ENCODE results near the gene TNS3.

TNS3 gene

DNA sequence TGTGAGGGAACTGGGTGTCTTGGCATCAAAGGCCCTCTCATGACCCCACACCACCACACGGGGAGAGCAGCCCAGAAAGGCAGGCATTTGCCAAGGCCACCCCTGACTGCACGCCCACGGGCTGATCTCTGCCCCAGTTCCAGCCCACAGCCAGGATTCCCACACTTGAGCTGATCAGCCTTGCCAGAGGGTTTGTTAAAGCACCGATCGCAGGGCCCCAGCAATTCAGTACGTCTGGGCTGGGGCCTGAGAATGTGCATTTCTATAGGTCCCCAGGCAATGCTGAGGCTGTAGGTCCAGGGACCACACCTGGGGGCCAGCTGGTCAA is 103.9 kb downstream of the TNS3 start:
- no peak overlapping the region for H3K4me3 ChIP-seq (replicated peaks; ENCODE audit: insufficient read depth, low read length)
- DNase-seq (ENCODE audit: low read depth in 1 of 2, low spot score in 1 of 2), result no peak
- H3K27me3 ChIP-seq (ENCODE audit: insufficient read depth, poor library complexity, severe bottlenecking), result no peaks in the 10 kb centered on the region
- H3K27ac ChIP-seq (replicated peaks), result no peak overlapping the region
- TF ChIP-seq SPI1 (IDR thresholded peaks at IDR 0.05; ENCODE audit: borderline replicate concordance, low read depth) (no peak), POLR2AphosphoS5 (IDR thresholded peaks at IDR 0.05; ENCODE audit: low read depth) (no peak), REST (IDR thresholded peaks at IDR 0.05; ENCODE audit: insufficient replicate concordance, low read depth) (no peak), GABPA (IDR thresholded peaks at IDR 0.05; ENCODE audit: low read depth) (no peak), CTCF (IDR thresholded peaks at IDR 0.05; ENCODE audit: insufficient read depth, low read length) (no peak)

DNA sequence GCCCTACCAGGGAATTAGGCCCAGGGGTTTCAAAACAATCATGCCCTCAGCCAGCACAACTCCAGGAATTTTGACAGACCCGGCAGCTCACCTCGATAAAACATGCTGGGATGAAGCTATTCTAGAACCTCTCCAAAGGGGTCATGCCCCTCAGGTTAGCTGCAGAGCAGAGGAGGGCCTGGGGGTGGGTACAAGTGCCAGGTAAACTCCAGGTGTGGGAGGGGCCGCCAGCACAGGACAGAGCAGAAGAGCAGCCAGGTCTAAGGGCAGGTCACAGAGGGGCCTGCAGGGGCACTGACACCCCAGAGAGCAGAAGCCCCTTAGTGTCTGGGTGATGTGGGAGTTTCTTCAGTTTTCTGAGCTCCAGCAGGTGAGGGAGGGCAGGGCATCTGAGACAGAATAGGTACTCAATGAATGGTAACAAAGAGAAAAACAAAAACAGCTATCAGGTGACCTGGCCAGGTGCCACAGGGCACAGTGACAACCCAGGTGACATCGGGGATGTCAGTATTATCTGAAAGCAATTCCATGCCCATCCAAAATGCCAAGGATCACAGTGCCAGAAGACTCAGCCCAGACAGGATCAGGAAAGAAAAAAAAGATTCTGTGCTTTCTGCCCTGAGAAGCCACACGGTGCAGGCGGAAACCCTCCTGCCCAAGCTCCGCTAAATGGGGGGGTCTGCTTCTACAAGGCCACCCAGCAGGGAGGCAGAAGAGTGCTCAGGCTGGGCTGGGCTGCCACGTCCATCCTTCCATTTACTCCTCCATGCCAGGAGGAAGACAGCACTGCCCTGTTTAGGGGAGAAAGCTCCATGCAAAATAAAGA is 104.5 kb downstream of the TNS3 start:
- no peak for DNase-seq (ENCODE audit: low read depth in 1 of 2, low spot score in 1 of 2)
- no peak overlapping the region for H3K4me3 ChIP-seq (replicated peaks; ENCODE audit: insufficient read depth, low read length)
- TF ChIP-seq POLR2AphosphoS5 (IDR thresholded peaks at IDR 0.05; ENCODE audit: low read depth), result no peak
- TF ChIP-seq CTCF (IDR thresholded peaks at IDR 0.05; ENCODE audit: insufficient read depth, low read length), result no peak
- TF ChIP-seq SPI1 (IDR thresholded peaks at IDR 0.05; ENCODE audit: borderline replicate concordance, low read depth), result no peak
- no peak for TF ChIP-seq GABPA (IDR thresholded peaks at IDR 0.05; ENCODE audit: low read depth)
- TF ChIP-seq REST (IDR thresholded peaks at IDR 0.05; ENCODE audit: insufficient replicate concordance, low read depth), result no peak
- no peaks in the 10 kb centered on the region for H3K27me3 ChIP-seq (ENCODE audit: insufficient read depth, poor library complexity, severe bottlenecking)
- no peak overlapping the region for H3K27ac ChIP-seq (replicated peaks)

GRCh38 chr7:47475880-47476227 is 106.1 kb downstream of the TNS3 start:
- no peak for TF ChIP-seq CTCF (IDR thresholded peaks at IDR 0.05; ENCODE audit: insufficient read depth, low read length)
- no peak for TF ChIP-seq GABPA (IDR thresholded peaks at IDR 0.05; ENCODE audit: low read depth)
- TF ChIP-seq REST (IDR thresholded peaks at IDR 0.05; ENCODE audit: insufficient replicate concordance, low read depth), result no peak
- no peak for TF ChIP-seq POLR2AphosphoS5 (IDR thresholded peaks at IDR 0.05; ENCODE audit: low read depth)
- no peak for TF ChIP-seq SPI1 (IDR thresholded peaks at IDR 0.05; ENCODE audit: borderline replicate concordance, low read depth)
- Histone ChIP-seq H3K27ac (replicated peaks) (no peak overlapping the region), H3K27me3 (ENCODE audit: insufficient read depth, poor library complexity, severe bottlenecking) (no peaks in the 10 kb centered on the region), H3K4me3 (replicated peaks; ENCODE audit: insufficient read depth, low read length) (no peak overlapping the region)
- DNase-seq (ENCODE audit: low read depth in 1 of 2, low spot score in 1 of 2), result no peak

All from HL-60 (cell line).